Cardiac muscle cell (in vitro differentiated cells and primary cell): ENCODE results near the gene PHETA2. TPM values are rescaled to one million over a fixed set of nuclear protein-coding genes. Genes with fewer than 3 reads are reported as not detected.
A peak's percentile ranks its signal among the peaks of the same experiment; 100 is the strongest.
"Not testable (repeated sequence)": the region's sequence is repeated elsewhere in the genome, so short reads cannot be mapped to it uniquely, and the experiment has no call there.

Experiments
- DNase-seq, 2 donors: peaks; one replicate each; pipeline versions ENCODE4 v3.0.0 to v3.0.0-alpha.2; 2010 to 2017; ENCODE audit warnings: low read depth in 1 of 2, low spot score in 1 of 2
- H3K27ac ChIP-seq: fragments of 200-600 bp; sonication (generic); 2 replicates; pipeline ENCODE4 v1.5.1; 2016
- H3K27me3 ChIP-seq: fragments of 200-600 bp; sonication (generic); 2 replicates; pipeline ENCODE4 v1.6.0; 2016; ENCODE audit warnings: control low read depth
- H3K36me3 ChIP-seq: fragments of 200-600 bp; sonication (generic); 2 replicates; pipeline ENCODE4 v1.5.1; 2016; ENCODE audit warnings: control low read depth
- H3K4me1 ChIP-seq: fragments of 200-600 bp; sonication (generic); 2 replicates; pipeline ENCODE4 v1.8.1; 2017; ENCODE audit warnings: low read depth, mild to moderate bottlenecking, mixed run types
- H3K4me3 ChIP-seq: fragments of 200-600 bp; sonication (generic); 2 replicates; pipeline ENCODE4 v1.5.1; 2016; ENCODE audit warnings: mild to moderate bottlenecking
- H3K9me3 ChIP-seq: fragments of 200-600 bp; sonication (generic); 2 replicates; pipeline ENCODE4 v1.5.1; 2017; ENCODE audit warnings: low read depth, mild to moderate bottlenecking, control low read depth
- polyA plus RNA-seq: library from polyadenylated mRNA; unstranded; fragments of >200 nt; fragmentation: Nextera tagmentation; extraction: Ambion mirVana; gene quantifications from 2 replicates; pipeline ENCODE4 v1.2.1, GENCODE V29; 2016
- total RNA-seq: library from RNA; depleted of rRNA; stranded (reverse); fragments of >200 nt; gene quantifications from 2 replicates; pipeline ENCODE4 v1.2.3, GENCODE V29; 2016
- TF ChIP-seq, protein P1 (sequence below): IDR thresholded peaks from 2 replicates; pipeline ENCODE4 v1.5.1; 2012; ENCODE audit warnings: low read depth, mild to moderate bottlenecking, low read length

The PHETA2 gene
- total and polyA plus RNA-seq, 2 experiments from 2014 or later, result 0.68 to 2.2 TPM

DNA sequence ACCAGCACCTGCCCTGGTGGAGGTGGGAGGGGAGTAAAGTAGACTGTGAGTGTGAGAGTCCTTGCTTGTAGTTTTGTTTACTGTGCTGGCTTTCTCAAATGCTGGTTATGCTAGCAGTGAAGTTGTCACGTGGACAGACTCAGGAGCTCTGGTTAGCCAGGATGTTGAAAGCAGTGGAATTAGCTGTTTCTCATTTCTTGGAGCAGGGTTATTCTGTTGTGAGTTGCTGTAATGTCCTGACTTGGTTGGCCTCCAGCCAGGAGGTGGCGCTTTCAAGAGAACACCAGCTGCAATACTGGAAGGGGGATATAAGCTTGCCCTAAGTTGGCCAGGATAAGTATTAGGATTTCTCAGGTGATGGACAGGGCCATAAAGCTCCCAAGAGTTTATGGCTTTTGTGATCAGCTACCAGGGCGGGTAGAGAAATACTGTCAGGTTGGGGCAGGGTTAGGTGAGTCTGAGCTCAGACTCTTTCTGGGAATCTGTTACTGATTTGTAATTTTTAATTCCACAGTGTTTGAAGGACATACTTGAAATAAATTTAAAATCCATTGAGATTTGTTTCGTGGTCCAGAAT is 42.9 kb downstream of the PHETA2 start:
- Histone ChIP-seq H3K4me1 (peaks cover 9% of the 10 kb centered on the region), H3K9me3 (no peaks in the 10 kb centered on the region), H3K36me3 (no peaks in the 10 kb centered on the region), H3K27ac (no peak overlapping the region), H3K4me3 (no peak overlapping the region), H3K27me3 (no peaks in the 10 kb centered on the region)
- peak in 1 of 2 donors; percentile 33 for DNase-seq
- TF ChIP-seq, protein P1, sequence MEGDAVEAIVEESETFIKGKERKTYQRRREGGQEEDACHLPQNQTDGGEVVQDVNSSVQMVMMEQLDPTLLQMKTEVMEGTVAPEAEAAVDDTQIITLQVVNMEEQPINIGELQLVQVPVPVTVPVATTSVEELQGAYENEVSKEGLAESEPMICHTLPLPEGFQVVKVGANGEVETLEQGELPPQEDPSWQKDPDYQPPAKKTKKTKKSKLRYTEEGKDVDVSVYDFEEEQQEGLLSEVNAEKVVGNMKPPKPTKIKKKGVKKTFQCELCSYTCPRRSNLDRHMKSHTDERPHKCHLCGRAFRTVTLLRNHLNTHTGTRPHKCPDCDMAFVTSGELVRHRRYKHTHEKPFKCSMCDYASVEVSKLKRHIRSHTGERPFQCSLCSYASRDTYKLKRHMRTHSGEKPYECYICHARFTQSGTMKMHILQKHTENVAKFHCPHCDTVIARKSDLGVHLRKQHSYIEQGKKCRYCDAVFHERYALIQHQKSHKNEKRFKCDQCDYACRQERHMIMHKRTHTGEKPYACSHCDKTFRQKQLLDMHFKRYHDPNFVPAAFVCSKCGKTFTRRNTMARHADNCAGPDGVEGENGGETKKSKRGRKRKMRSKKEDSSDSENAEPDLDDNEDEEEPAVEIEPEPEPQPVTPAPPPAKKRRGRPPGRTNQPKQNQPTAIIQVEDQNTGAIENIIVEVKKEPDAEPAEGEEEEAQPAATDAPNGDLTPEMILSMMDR, result no peak

DNA sequence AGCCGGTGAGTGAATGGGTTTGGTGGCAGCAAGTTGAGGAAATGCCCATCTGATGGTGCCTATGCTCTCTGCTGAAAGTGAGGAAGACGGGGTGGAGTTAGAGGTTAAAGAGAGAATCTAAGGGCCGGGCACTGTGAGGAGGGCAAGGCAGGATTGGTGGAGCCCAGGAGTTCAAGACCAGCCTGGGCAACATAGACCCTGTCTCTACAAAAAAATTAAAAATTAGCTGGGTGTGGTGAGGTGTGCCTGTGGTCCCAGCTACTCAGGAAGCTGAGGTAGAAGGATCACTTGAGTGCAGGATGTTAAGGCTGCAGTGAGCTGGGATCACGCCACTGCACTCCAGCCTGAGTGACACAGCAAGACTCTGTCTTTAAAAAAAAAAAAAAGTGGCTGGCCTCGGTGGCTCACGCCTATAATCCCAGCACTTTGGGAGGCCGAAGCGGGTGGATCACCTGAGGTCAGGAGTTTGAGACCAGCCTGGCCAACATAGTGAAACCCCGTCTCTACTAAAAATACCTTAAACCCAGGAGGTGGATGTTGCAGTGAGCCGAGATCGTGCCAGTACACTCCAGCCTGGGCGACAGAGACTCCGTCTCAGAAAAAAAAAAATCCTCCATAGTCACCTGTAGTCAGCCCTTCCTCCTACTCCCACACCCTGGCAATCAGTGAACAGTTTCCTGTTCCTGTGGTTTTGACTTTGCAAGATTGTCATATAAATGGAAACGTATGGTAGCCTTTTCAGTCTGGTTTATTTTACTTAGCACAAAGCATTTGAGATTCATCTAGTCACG is 46.4 kb downstream of the PHETA2 start:
- not testable (repeated sequence) for H3K36me3 ChIP-seq, H3K4me3 ChIP-seq, H3K9me3 ChIP-seq, H3K27ac ChIP-seq, DNase-seq, H3K4me1 ChIP-seq, H3K27me3 ChIP-seq

DNA sequence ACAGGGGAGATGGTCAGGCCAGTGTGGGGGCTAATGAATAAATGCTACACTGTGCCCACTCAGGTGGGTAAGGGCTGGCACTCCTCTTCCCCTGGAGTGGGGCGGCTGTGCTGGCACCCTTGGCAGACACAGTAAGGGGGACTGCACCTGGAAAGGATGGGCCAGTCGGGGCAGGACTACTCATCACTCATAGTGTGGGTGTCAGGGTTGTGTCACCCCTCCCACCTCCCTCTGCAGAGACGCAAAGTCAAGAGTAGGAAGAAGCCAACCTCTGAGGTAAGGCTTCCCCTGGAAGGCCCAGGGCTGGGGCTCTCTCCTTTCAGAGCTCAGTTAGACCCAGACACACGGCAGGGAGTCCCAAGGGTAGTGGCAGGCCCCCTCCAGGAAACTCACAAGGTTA is 49.5 kb downstream of the PHETA2 start:
- H3K9me3 ChIP-seq, H3K4me1 ChIP-seq, H3K27ac ChIP-seq, H3K27me3 ChIP-seq, H3K36me3 ChIP-seq, DNase-seq, H3K4me3 ChIP-seq: not testable (repeated sequence)

DNA sequence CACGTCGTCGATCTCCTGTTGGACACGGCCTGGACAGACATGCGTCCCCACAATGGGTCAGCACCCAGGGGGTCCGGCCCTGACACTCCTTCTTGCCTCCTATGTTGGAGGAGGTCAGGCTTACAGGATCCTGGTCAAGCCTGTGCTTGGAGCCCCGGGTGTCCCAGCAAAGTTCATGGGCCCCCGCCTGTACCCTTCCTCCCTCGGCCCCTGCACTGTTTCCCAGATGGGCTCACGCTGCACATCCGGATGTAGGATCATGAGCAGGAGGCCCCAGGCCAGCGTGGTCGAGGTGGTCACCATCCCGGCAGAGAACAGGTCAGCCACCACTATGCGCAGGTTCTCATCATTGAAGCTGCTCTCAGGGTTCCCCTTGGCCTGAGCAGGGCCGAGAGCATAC is 53.6 kb downstream of the PHETA2 start:
- no peak overlapping the region for H3K4me3 ChIP-seq
- H3K9me3 ChIP-seq, result no peaks in the 10 kb centered on the region
- H3K27me3 ChIP-seq, result no peaks in the 10 kb centered on the region
- TF ChIP-seq, protein P1, result no peak
- no peak overlapping the region for H3K27ac ChIP-seq
- H3K4me1 ChIP-seq, result no peaks in the 10 kb centered on the region
- no peaks in the 10 kb centered on the region for H3K36me3 ChIP-seq
- no peak for DNase-seq

DNA sequence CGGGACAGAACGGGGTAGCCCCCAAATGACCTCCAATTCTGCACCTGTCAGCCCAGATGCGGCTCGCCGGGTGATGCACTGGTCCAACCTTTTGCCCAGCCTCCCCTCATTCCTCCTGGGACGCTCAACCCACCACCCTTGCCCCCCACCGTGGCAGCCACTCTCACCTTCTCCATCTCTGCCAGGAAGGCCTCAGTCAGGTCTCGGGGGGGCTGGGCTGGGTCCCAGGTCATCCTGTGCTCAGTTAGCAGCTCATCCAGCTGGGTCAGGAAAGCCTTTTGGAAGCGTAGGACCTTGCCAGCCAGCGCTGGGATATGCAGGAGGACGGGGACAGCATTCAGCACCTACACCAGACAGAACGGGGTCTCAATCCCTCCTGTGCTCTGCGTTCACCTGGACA is 54.0 kb downstream of the PHETA2 start:
- H3K27ac ChIP-seq, H3K9me3 ChIP-seq, H3K27me3 ChIP-seq, H3K4me1 ChIP-seq, DNase-seq, H3K36me3 ChIP-seq, H3K4me3 ChIP-seq: not testable (repeated sequence)

Other genes with a start within 250 kb of the PHETA2 start
- gene SREBF2, start 241.1 kb upstream of the PHETA2 start, total RNA-seq, result 259 and 273 TPM in 2 replicates
- 225 and 238 TPM in 2 replicates for gene SREBF2, start 241.1 kb upstream of the PHETA2 start, polyA plus RNA-seq
- gene SHISA8, start 159.2 kb upstream of the PHETA2 start, total RNA-seq, result not detected in 2 replicates
- gene SHISA8, start 159.2 kb upstream of the PHETA2 start, polyA plus RNA-seq, result 0.16 TPM in 1 of 2 replicates, not detected in the other
- gene TNFRSF13C, start 147.4 kb upstream of the PHETA2 start, total RNA-seq, result 0.14 and 1.9 TPM in 2 replicates
- gene TNFRSF13C, start 147.4 kb upstream of the PHETA2 start, polyA plus RNA-seq, result 1.1 TPM in 2 replicates
- gene CENPM, start 127.1 kb upstream of the PHETA2 start, total RNA-seq, result 22.0 and 26.7 TPM in 2 replicates
- 25.8 and 37.0 TPM in 2 replicates for gene CENPM, start 127.1 kb upstream of the PHETA2 start, polyA plus RNA-seq
- gene SEPTIN3, start 104.8 kb upstream of the PHETA2 start, total RNA-seq, result 3.6 and 3.9 TPM in 2 replicates
- gene SEPTIN3, start 104.8 kb upstream of the PHETA2 start, polyA plus RNA-seq, result 2.9 and 3.4 TPM in 2 replicates
- gene WBP2NL, start 75.5 kb upstream of the PHETA2 start, total RNA-seq, result not detected in 2 replicates
- gene WBP2NL, start 75.5 kb upstream of the PHETA2 start, polyA plus RNA-seq, result not detected in 2 replicates
- 31.7 and 34.9 TPM in 2 replicates for gene NAGA, start 3.4 kb upstream of the PHETA2 start, total RNA-seq
- 22.8 and 29.7 TPM in 2 replicates for gene NAGA, start 3.4 kb upstream of the PHETA2 start, polyA plus RNA-seq
- 9.2 and 10.3 TPM in 2 replicates for gene SMDT1, start 5.5 kb downstream of the PHETA2 start, total RNA-seq
- 212 and 237 TPM in 2 replicates for gene SMDT1, start 5.5 kb downstream of the PHETA2 start, polyA plus RNA-seq
- gene NDUFA6, start 16.5 kb downstream of the PHETA2 start, total RNA-seq, result 134 and 186 TPM in 2 replicates
- 289 and 324 TPM in 2 replicates for gene NDUFA6, start 16.5 kb downstream of the PHETA2 start, polyA plus RNA-seq
- 0.14 and 2.2 TPM in 2 replicates for gene CYP2D6, start 56.6 kb downstream of the PHETA2 start, total RNA-seq
- 2.3 and 2.6 TPM in 2 replicates for gene CYP2D6, start 56.6 kb downstream of the PHETA2 start, polyA plus RNA-seq
- gene TCF20, start 196.4 kb downstream of the PHETA2 start, total RNA-seq, result 46.4 and 48.8 TPM in 2 replicates
- gene TCF20, start 196.4 kb downstream of the PHETA2 start, polyA plus RNA-seq, result 5.7 and 6.4 TPM in 2 replicates